Measurements from ENCODE around the gene IQUB.
"Not testable (repeated sequence)": the region's sequence is repeated elsewhere in the genome, so short reads cannot be mapped to it uniquely, and the experiment has no call there.

IQUB gene

GRCh38 chr7:123485187-123485586, 49.2 kb downstream of the IQUB start:
- peak; percentile 7 for DNase-seq

- DNase-seq, result no peak
These were observed 50.2 kb downstream of the IQUB start for GRCh38 chr7:123484199-123484598.

GRCh38 chr7:123480107-123480506, 54.3 kb downstream of the IQUB start:
- no peak for DNase-seq

GRCh38 chr7:123478056-123478455, 56.3 kb downstream of the IQUB start:
- DNase-seq, result not testable (repeated sequence)

GRCh38 chr7:123472750-123473445, 61.5 kb downstream of the IQUB start:
- DNase-seq, result no peak

- DNase-seq, result no peak
These were observed 62.1 kb downstream of the IQUB start for GRCh38 chr7:123472327-123472726.

GRCh38 chr7:123468303-123468702, 66.1 kb downstream of the IQUB start:
- no peak for DNase-seq

- DNase-seq, result no peak
These were observed 70.5 kb downstream of the IQUB start for GRCh38 chr7:123463890-123464289.

GRCh38 chr7:123460616-123461015, 73.8 kb downstream of the IQUB start:
- DNase-seq, result peak; percentile 95

GRCh38 chr7:123455965-123456470, 78.4 kb downstream of the IQUB start:
- no peak for DNase-seq

GRCh38 chr7:123440101-123440548, 94.3 kb downstream of the IQUB start:
- no peak for DNase-seq

GRCh38 chr7:123439191-123439590, 95.2 kb downstream of the IQUB start:
- DNase-seq, result no peak

GRCh38 chr7:123437447-123437995, 96.9 kb downstream of the IQUB start:
- DNase-seq, result no peak

- DNase-seq, result no peak
These were observed 99.2 kb downstream of the IQUB start for GRCh38 chr7:123435080-123435700.

GRCh38 chr7:123433665-123434064, 100.7 kb downstream of the IQUB start:
- DNase-seq, result peak; percentile 61

GRCh38 chr7:123432601-123433000, 101.8 kb downstream of the IQUB start:
- no peak for DNase-seq

GRCh38 chr7:123431075-123431614, 103.2 kb downstream of the IQUB start:
- DNase-seq, result no peak

- DNase-seq, result no peak
These were observed 109.1 kb downstream of the IQUB start for GRCh38 chr7:123425246-123425645.

- no peak for DNase-seq
These were observed 109.9 kb downstream of the IQUB start for GRCh38 chr7:123424463-123424862.

GRCh38 chr7:123423622-123424021, 110.8 kb downstream of the IQUB start:
- no peak for DNase-seq

- DNase-seq, result no peak
These were observed 116.8 kb downstream of the IQUB start for GRCh38 chr7:123417580-123417979.

GRCh38 chr7:123415625-123416024, 118.8 kb downstream of the IQUB start:
- DNase-seq, result no peak

- DNase-seq, result peak; percentile 91
These were observed 124.0 kb downstream of the IQUB start for GRCh38 chr7:123410273-123410904.
